ENCODE measurements around the gene SLC25A26.
A peak's percentile ranks its signal among the peaks of the same experiment; 100 is the strongest.

The SLC25A26 gene

GRCh38 chr3:66227915-66228314, 7.1 kb downstream of the SLC25A26 start:
- no peak for DNase-seq

DNA sequence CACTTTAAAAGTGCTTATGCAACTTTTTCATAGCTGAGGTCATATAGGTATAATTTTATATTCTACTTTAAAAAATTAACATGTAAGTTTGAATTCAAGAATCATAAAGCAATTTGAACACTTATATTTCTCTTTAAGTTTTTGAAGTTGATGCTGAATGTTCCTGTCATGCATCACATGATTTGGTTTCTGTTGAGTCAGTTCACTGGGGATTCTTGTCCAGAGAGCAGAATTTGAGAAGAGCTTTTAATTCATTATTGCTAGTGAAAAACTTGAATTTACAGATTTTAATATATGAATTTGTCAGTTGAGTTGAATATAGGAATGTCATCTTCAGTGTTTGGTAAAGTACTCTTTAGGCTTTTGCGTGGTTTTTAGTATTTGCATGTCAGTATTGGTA, 7.9 kb downstream of the SLC25A26 start:
- DNase-seq = no peak

- no peak for DNase-seq
Measured at GRCh38 chr3:66229931-66230330, 9.1 kb downstream of the SLC25A26 start.

DNA sequence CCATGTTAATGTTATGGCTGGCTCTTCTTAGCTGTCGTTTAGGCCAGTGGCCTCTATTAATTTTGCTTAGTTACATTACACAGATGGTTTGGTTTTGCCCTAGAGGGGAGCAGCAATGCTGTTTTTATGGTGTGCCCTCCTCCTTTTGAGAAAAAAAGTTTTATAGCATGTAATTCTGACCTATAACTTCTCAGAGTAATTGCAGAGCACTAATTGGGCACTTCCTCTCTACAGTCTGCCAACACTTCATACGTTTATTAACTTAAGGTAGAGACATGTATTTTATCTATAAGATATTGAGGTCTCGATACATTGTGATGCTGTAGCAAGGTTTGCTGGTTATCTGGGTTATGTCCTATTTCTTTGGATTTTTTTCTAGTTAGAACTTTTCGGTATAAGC, 12.2 kb downstream of the SLC25A26 start:
- no peak for DNase-seq

GRCh38 chr3:66236281-66236680, 15.5 kb downstream of the SLC25A26 start:
- DNase-seq = no peak

GRCh38 chr3:66237552-66237951, 16.8 kb downstream of the SLC25A26 start:
- no peak for DNase-seq

- peak; percentile 15 for DNase-seq
Measured at GRCh38 chr3:66239513-66240123, 18.8 kb downstream of the SLC25A26 start.

- no peak for DNase-seq
Measured at GRCh38 chr3:66241466-66241865, 20.7 kb downstream of the SLC25A26 start.

DNA sequence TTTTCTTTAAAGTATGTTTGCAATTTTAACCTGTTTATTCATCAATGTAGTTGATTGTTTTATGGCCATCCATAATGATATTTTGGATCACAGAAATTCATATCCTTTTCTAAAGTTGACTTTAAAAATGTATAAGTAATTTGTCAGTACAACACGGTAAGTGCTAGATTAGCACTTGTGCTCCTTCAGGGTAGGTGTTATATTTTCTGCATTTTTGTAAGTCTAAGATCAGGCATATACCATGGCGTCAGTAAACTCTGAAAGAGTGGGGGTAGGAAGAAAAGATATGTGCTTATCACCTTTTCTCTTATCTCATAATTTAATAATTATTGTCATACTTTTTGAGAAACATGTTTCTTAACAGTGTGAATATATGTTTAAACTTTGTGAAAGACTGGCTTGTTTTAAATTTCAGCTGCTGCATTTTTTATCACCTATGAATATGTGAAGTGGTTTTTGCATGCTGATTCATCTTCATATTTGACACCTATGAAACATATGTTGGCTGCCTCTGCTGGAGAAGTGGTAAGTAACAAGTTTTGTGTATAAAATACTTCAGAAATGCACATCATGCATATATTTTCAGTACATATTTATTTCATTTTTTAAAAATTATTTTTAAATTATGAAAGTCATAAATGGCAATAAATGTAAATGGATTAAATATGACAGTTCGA, 22.1 kb downstream of the SLC25A26 start:
- DNase-seq = no peak

GRCh38 chr3:66248641-66249040, 27.8 kb downstream of the SLC25A26 start:
- no peak for DNase-seq

DNA sequence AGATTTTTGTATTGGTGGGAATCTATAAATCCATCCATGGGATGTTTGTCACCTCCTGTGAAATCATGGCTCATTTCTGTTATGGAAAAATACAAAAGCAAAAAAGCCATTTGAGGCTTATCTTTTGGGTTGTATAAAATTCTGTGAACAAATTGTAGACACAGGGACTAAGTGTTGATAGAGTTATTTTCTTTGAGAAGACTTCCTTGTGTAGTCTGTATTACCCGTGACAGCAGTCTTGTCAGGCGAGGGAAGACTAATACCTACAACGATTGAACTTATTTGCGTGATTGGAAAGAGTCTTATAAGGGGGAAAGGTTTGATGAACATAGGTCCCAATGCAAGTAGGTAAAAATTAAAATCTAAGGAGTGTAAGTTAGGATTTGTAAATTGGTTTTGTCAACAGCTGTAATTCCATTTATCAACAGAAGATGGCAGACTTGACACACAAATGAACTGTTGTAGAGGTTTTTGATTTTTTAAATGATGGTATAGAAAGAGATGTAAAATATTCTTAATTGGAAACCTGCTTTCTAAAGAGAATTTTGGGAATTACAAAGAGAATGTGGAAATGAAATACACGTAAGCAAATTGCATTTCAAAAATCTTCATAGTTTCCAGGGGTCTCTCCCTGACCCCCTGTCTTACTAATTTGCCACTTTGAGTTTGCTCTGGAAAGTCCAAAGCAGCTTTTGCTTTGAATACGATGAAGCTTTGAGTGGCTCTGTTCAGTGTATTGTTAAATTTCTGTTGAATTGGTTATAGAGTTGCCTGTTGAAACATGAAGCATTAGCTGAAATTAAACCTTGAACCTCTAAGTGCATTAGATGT, 33.2 kb downstream of the SLC25A26 start:
- DNase-seq = no peak

DNA sequence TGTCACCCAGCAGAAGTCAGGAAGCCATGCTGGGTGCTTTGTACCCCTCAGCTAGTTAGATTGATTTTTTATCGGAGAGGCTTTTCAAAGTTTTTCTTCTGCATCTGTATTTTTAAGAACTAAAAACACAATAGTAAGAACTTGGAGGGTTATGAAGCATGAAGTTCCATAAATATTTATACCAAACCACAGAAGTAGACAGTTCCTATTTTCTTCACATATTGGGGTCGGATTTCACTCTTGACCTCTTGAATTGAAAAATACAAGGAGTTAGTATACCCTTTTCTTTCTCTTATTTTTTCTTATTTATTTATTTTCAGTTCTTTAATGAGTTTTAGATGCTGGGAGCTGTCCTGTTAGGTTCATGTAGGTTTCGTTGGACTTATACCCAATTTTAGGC, 35.1 kb downstream of the SLC25A26 start:
- no peak for DNase-seq

DNA sequence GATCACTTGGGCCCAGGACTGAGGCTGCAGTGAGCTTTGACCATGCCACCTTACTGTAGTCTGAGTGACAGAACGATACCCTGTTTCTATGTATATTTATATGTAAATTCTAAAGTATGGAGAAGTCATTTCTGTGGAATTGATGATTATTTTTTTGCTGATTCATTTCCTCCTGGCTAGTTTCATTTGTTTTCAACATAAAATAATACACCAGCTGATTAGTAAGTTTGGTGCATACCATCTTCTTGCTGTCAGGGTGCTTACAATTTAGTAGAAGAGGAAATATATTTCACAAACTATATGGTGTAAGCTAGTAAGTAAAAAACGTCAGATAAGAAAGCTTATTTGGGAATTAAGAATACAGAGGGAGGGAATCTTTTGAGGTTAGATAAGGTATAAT, 36.0 kb downstream of the SLC25A26 start:
- no peak for DNase-seq

DNA sequence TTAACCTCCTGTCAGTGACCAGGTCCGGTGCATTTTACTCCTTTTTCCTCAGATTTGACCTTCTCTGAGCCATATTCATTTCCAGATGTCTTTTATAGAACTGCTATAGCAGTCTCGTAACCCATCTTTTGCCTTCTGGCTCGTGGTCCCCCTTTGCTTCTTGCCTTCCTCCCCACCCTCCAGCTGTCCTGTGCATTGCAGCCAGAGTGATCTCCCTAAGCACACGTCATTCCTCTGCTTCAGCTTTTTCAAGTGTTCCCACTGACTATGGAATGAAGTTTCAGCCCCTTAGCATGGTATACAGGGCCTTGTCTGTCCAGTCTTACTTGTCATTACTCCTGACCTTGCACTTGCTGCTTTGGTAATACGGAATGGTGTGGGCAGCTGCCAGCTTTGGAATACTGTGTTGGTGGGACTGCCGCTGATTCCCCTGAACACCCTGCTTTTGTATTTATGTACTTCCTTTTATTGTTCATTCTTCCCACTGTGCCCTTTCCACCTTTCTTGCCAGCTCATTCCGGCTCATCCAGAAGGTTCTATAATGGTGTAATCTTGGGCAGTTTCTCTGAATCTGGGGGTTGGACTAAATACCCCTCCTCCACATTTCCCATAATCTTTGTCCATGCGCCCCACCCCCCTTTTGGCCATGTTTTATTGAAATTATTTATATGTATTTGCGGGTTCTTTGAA, 38.9 kb downstream of the SLC25A26 start:
- DNase-seq = no peak

DNA sequence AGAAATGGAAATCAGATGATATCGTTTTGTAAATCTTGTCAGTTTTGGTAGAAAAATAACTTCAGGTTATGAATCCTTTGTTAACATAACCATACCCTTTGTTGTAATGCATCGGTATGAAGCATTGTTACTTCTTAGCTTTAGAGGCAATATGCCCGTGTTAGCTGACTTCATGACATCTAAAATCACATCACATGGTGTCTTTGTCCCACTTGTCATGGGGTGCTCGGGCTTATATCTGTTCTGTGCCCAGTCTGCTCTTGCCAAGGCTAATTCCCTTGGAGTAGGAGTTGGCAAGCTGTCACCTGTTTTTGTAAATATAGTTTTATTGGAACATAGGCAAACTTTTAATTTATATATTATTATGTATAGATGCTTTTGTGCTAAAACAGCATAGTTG, 39.6 kb downstream of the SLC25A26 start:
- no peak for DNase-seq

GRCh38 chr3:66261355-66261754, 40.6 kb downstream of the SLC25A26 start:
- no peak for DNase-seq

- no peak for DNase-seq
Measured at GRCh38 chr3:66265649-66266048, 44.8 kb downstream of the SLC25A26 start.

- DNase-seq = no peak
Measured at GRCh38 chr3:66266551-66266950, 45.8 kb downstream of the SLC25A26 start.

DNA sequence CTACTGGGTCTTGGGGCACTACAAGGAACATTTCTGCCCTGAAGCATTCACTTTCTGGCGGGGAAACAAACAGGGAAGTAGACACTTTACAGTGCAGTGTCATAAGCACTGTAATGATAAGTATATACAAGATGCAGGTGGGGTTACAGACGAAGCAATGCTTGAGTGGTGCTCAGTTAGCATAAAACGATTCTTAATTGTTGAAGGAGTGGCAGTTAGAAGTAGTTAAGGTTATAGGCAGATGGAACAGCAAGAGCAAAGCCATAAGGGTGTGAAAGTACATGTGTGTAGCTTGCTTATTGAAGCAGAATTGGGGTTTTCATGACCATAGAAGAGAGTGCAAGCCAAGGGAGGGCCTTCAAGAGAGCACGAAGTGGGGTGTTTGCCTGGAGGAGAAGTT, 46.2 kb downstream of the SLC25A26 start:
- no peak for DNase-seq

- DNase-seq = no peak
Measured at GRCh38 chr3:66267906-66268305, 47.1 kb downstream of the SLC25A26 start.

- no peak for DNase-seq
Measured at GRCh38 chr3:66268864-66269263, 48.1 kb downstream of the SLC25A26 start.

DNA sequence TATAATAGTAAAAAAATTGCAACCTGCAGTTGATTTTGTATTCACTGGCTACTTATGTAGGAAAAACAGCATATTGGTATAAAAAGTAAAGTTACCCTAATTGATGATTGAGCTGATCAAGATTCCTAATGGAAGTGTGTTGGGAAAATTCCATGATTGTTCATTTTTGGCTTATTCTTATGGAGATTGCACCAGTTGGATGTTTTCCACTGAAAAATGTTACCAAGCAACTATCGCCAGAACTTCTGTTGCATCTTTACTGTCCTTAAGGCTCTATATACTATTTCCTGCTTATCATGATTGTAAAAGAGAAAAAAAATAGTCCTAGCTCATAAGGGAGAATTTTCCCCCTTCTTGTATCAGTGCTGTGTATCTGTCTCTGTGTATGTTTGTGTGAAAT, 48.6 kb downstream of the SLC25A26 start:
- no peak for DNase-seq

DNA sequence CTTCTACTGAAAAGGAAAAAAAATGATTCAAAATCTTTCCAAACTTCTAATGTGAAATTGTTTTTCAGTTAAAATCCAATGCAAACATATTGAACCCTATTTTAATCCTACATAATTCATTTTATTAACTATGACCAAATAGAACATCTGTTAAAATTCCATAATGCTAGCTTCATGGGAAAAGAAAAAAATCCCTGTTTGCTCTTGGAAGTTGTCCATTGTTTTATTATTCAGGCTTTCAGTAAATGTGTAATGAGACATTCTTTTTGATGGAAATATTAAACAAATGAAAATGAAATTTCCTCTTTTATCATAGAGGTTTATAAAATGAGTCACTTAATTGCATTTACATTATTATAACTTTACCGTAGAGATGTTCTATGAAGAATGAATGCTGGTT, 49.5 kb downstream of the SLC25A26 start:
- DNase-seq = no peak

DNA sequence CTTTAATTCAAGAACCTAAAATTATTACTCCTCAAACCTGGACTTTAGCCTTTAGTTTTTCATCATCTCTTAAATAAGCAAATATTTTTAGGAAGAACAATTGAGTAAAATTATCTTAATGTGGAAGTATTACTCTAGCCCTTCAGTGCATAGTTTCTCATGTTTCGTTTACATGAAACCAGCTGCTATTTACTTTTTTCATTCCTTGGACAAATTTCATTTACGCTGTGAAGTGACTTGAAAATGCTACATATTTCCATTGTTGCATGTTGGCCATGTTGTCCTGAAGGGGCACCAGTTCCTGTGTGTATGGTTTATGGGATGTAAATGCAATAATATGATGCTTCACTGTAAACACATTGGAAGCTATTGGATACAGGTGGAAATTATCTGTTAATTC, 49.9 kb downstream of the SLC25A26 start:
- DNase-seq = no peak

Measured in NCI-H2107 (cell line).